ENCODE results near the gene TIGD4.

The TIGD4 gene

GRCh38 chr4:152779513-152780266, at the start of gene TIGD4, which contains the start of gene ARFIP1:
TIGD4 (minus strand) TSS chr4:152779730; CDS start chr4:152771004, 8,726 bp downstream.
ARFIP1 (plus strand) TSS chr4:152779954; CDS start chr4:152829634, 49,680 bp downstream.
- peak within 1 kb of the TSS; percentile 86 for H3K4me3 ChIP-seq (ENCODE audit: low read depth, low read length)
- TF ChIP-seq CTCF (conservative IDR thresholded peaks at IDR 0.05; ENCODE audit: low read depth, low read length): peak; percentile 27
- DNase-seq (ENCODE audit: low read depth): peak; percentile 98

GRCh38 chr4:152828122-152828521, 48.6 kb upstream of the TIGD4 start:
- DNase-seq (ENCODE audit: low read depth): peak; percentile 6
- H3K4me3 ChIP-seq (ENCODE audit: low read depth, low read length): no peak overlapping the region
- no peak for TF ChIP-seq CTCF (conservative IDR thresholded peaks at IDR 0.05; ENCODE audit: low read depth, low read length)

GRCh38 chr4:152825336-152825735, 45.8 kb upstream of the TIGD4 start:
- no peak for TF ChIP-seq CTCF (conservative IDR thresholded peaks at IDR 0.05; ENCODE audit: low read depth, low read length)
- DNase-seq (ENCODE audit: low read depth): no peak
- H3K4me3 ChIP-seq (ENCODE audit: low read depth, low read length): no peak overlapping the region

- no peak overlapping the region for H3K4me3 ChIP-seq (ENCODE audit: low read depth, low read length)
- no peak for TF ChIP-seq CTCF (conservative IDR thresholded peaks at IDR 0.05; ENCODE audit: low read depth, low read length)
- no peak for DNase-seq (ENCODE audit: low read depth)
Observed at GRCh38 chr4:152824561-152824960, 45.0 kb upstream of the TIGD4 start.

GRCh38 chr4:152822323-152822722, 42.8 kb upstream of the TIGD4 start:
- H3K4me3 ChIP-seq (ENCODE audit: low read depth, low read length): no peak overlapping the region
- no peak for TF ChIP-seq CTCF (conservative IDR thresholded peaks at IDR 0.05; ENCODE audit: low read depth, low read length)
- DNase-seq (ENCODE audit: low read depth): no peak

- DNase-seq (ENCODE audit: low read depth): no peak
- H3K4me3 ChIP-seq (ENCODE audit: low read depth, low read length): no peak overlapping the region
- TF ChIP-seq CTCF (conservative IDR thresholded peaks at IDR 0.05; ENCODE audit: low read depth, low read length): peak; percentile 5
Observed at GRCh38 chr4:152820073-152820472, 40.5 kb upstream of the TIGD4 start.

Data from choroid plexus epithelial cell (primary cell).